Stimulated activated CD4-positive, alpha-beta T cell treated with anti-CD3 and anti-CD28 coated beads, Interleukin-15, amount 100 ng/mL, for 24 hours (primary cell): ENCODE results near the gene HELQ.
"Not testable (repeated sequence)": the region's sequence is repeated elsewhere in the genome, so short reads cannot be mapped to it uniquely, and the experiment has no call there.

Experiments
- DNase-seq: peaks from one replicate; pipeline ENCODE4 v3.0.0-alpha.2; 2020

The HELQ gene

GRCh38 chr4:83418211-83418610, 37.4 kb downstream of the HELQ start:
- DNase-seq, result no peak

- DNase-seq, result no peak
These were observed 38.1 kb downstream of the HELQ start for GRCh38 chr4:83417566-83417965.

GRCh38 chr4:83413676-83414075, 41.9 kb downstream of the HELQ start:
- no peak for DNase-seq

- DNase-seq, result no peak
These were observed 46.7 kb downstream of the HELQ start for GRCh38 chr4:83408908-83409307.

- no peak for DNase-seq
These were observed 49.5 kb downstream of the HELQ start for GRCh38 chr4:83405844-83406816.

GRCh38 chr4:83398158-83398557, 57.5 kb downstream of the HELQ start:
- not testable (repeated sequence) for DNase-seq

- no peak for DNase-seq
These were observed 61.7 kb downstream of the HELQ start for GRCh38 chr4:83393908-83394307.

- DNase-seq, result no peak
These were observed 63.1 kb downstream of the HELQ start for GRCh38 chr4:83392562-83392961.

GRCh38 chr4:83390944-83391343, 64.7 kb downstream of the HELQ start:
- no peak for DNase-seq

- no peak for DNase-seq
These were observed 65.7 kb downstream of the HELQ start for GRCh38 chr4:83389756-83390505.

- DNase-seq, result no peak
These were observed 66.4 kb downstream of the HELQ start for GRCh38 chr4:83389037-83389720.

GRCh38 chr4:83388313-83388676, 67.3 kb downstream of the HELQ start:
- DNase-seq, result peak; percentile 21

- DNase-seq, result no peak
These were observed 67.9 kb downstream of the HELQ start for GRCh38 chr4:83387476-83388312.

- DNase-seq, result no peak
These were observed 68.6 kb downstream of the HELQ start for GRCh38 chr4:83387012-83387411.

GRCh38 chr4:83382850-83383249, 72.8 kb downstream of the HELQ start:
- no peak for DNase-seq

GRCh38 chr4:83381173-83381572, 74.5 kb downstream of the HELQ start:
- DNase-seq, result no peak

GRCh38 chr4:83378419-83378818, 77.2 kb downstream of the HELQ start:
- peak; percentile 15 for DNase-seq

GRCh38 chr4:83372931-83373330, 82.7 kb downstream of the HELQ start:
- no peak for DNase-seq

- no peak for DNase-seq
These were observed 83.7 kb downstream of the HELQ start for GRCh38 chr4:83371936-83372335.

- no peak for DNase-seq
These were observed 84.4 kb downstream of the HELQ start for GRCh38 chr4:83371235-83371634.

GRCh38 chr4:83370640-83370906, 85.0 kb downstream of the HELQ start:
- no peak for DNase-seq

GRCh38 chr4:83369831-83370639, 85.6 kb downstream of the HELQ start:
- no peak for DNase-seq
